GM19397 (cell line): ENCODE results near the gene MT1F.
"Not testable (repeated sequence)": the region's sequence is repeated elsewhere in the genome, so short reads cannot be mapped to it uniquely, and the experiment has no call there.

ENCODE experiments used
- ATAC-seq: cut with Tn5 transposase; IDR thresholded peaks from one replicate; pipeline ENCODE4 v1.9.1; 2021; ENCODE audit warnings: mild to moderate bottlenecking, moderate library complexity; ENCODE audit not compliant: unreplicated experiment

MT1F gene

GRCh38 chr16:56643080-56643778 lies 14.5 kb upstream of the MT1F start:
- peak; percentile 71 for ATAC-seq

- ATAC-seq = no peak
Observed at GRCh38 chr16:56643833-56644232, 13.9 kb upstream of the MT1F start.

- no peak for ATAC-seq
Observed at GRCh38 chr16:56645311-56645710, 12.4 kb upstream of the MT1F start.

GRCh38 chr16:56645838-56646237 lies 11.9 kb upstream of the MT1F start:
- no peak for ATAC-seq

GRCh38 chr16:56647641-56648431 lies 9.9 kb upstream of the MT1F start:
- no peak for ATAC-seq

- no peak for ATAC-seq
Observed at GRCh38 chr16:56649271-56649670, 8.5 kb upstream of the MT1F start.

GRCh38 chr16:56649820-56650219 lies 7.9 kb upstream of the MT1F start:
- no peak for ATAC-seq

- no peak for ATAC-seq
Observed at GRCh38 chr16:56651586-56651985, 6.2 kb upstream of the MT1F start, which contains the start of gene MT1B. TSS of gene MT1B (plus strand) at chr16:56651886. CDS start at chr16:56651954, 68 bp downstream.

GRCh38 chr16:56652600-56652999 lies 5.2 kb upstream of the MT1F start:
- ATAC-seq = no peak

- ATAC-seq = no peak
Observed at GRCh38 chr16:56653218-56653617, 4.5 kb upstream of the MT1F start.

GRCh38 chr16:56658327-56658875 lies 642 bp downstream of the MT1F start:
- ATAC-seq = no peak

- no peak for ATAC-seq
Observed at GRCh38 chr16:56662357-56663354, 4.9 kb downstream of the MT1F start.

GRCh38 chr16:56664506-56664905 lies 6.7 kb downstream of the MT1F start:
- no peak for ATAC-seq

- ATAC-seq = not testable (repeated sequence)
Observed at GRCh38 chr16:56665286-56666261, 7.8 kb downstream of the MT1F start.

GRCh38 chr16:56667581-56668571 lies 10.1 kb downstream of the MT1F start, which contains the start of gene MT1G:
TSS of gene MT1G (minus strand) at chr16:56668065. CDS start at chr16:56667993, 72 bp downstream.
- ATAC-seq = no peak

- ATAC-seq = no peak
Observed at GRCh38 chr16:56669005-56669839, 11.5 kb downstream of the MT1F start, which contains the start of gene MT1H. TSS of gene MT1H (plus strand) at chr16:56669814. CDS start at chr16:56669885, 71 bp downstream.
